ENCODE data around the gene SUMO2. TPM values are rescaled to one million over a fixed set of nuclear protein-coding genes. Genes with fewer than 3 reads are reported as not detected.
"Not testable (repeated sequence)": the region's sequence is repeated elsewhere in the genome, so short reads cannot be mapped to it uniquely, and the experiment has no call there.

SUMO2 gene
- total RNA-seq, 4 donors from 2014 or later, result 61.9 to 100 (median 82.1) TPM

- intact Hi-C loops (cut with DNase I), result no loop called here
- DNase-seq, result no peak
- no peak overlapping the region for H3K4me3 ChIP-seq (replicated peaks in 1 of 3)
- H3K27me3 ChIP-seq, result no peaks in the 10 kb centered on the region
- no peaks in the 10 kb centered on the region for H3K4me1 ChIP-seq
- H3K36me3 ChIP-seq, result peaks cover 12 to 15% of the 10 kb centered on the region in 2 donors
- no peak overlapping the region for H3K27ac ChIP-seq
- TF ChIP-seq CTCF (IDR thresholded peaks at IDR 0.05), result no peak
- TF ChIP-seq POLR2A (IDR thresholded peaks at IDR 0.05), result no peak
- 81 to 83% methylated on average over 5 of the region's 5 CpGs for WGBS, 2 donors
- H3K9me3 ChIP-seq, result no peaks in the 10 kb centered on the region
Measured at GRCh38 chr17:75163074-75163473, 19.7 kb downstream of the SUMO2 start.

DNA sequence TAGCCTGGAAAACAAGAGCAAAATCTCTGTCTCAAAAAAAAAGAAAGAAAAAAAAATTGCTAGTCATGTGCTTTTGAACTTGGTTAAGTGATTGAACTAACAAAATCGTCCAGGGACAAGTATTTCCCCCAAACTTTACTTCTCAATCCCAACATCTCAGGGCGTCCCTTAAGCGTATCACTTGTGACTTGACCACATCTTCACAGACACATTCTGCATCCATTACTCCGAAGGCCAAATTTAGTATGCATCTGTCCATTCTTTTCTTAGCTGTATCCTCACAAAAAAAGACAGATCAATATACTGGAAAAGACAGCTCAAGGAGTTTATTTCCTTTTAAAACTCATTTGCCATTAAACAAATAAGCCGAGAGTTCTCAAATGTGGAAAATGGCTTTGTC lies 22.5 kb downstream of the SUMO2 start:
- WGBS, 2 donors, result 90 to 93% methylated on average over 5 of the region's 5 CpGs
- DNase-seq, result no peak
- TF ChIP-seq CTCF (IDR thresholded peaks at IDR 0.05) (no peak), POLR2A (IDR thresholded peaks at IDR 0.05) (no peak)
- Histone ChIP-seq H3K9me3 (no peaks in the 10 kb centered on the region), H3K27me3 (no peaks in the 10 kb centered on the region), H3K27ac (no peak overlapping the region), H3K36me3 (no peaks in the 10 kb centered on the region), H3K4me1 (no peaks in the 10 kb centered on the region), H3K4me3 (replicated peaks in 1 of 3) (no peak overlapping the region)
- intact Hi-C loops (cut with DNase I), result no loop called here

DNA sequence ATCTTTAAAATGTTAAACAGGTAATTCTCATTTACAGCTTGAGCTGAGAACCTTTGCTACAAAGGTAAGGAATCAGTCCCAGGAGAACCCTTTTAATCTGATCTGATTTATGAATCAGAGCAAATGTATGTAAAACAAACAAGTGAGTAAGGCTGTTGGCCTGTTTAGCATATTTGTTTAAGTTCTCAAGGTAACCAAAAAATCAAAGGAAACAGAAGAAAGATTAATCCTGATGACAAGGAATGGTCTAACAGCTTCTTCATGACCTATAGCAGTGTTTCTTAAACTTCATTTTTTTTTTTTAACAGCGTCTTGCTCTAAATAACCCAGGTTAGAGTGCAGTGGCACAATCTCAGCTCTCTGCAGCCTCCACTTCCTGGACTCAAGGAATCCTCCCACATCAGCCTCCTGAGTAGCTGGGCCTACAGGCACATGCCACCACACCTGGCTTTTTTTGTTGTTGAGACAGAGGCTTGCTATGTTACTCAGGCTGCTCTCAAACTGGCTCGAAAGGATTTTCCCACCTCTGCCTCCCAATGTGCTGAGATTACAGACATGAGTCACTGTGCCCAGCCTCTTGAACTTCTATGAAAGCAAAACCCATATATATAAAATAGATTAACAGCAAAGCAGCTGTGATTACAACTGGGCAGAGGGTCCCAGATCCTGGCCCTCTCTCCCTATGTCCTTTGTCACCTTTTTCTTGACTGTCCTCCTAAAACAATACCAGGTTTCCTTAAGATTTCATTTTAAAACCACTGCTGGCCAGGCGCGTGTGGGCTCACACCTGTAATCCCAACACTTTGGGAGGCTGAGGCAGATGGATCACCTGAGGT lies 23.3 kb downstream of the SUMO2 start:
- DNase-seq, result no peak
- TF ChIP-seq POLR2A (IDR thresholded peaks at IDR 0.05) (no peak), CTCF (IDR thresholded peaks at IDR 0.05) (no peak)
- H3K4me1 ChIP-seq, result peaks cover 0 to 3% of the 10 kb centered on the region in 2 donors
- intact Hi-C loops (cut with DNase I), result no loop called here
- no peaks in the 10 kb centered on the region for H3K36me3 ChIP-seq
- no peaks in the 10 kb centered on the region for H3K27me3 ChIP-seq
- H3K9me3 ChIP-seq, result no peaks in the 10 kb centered on the region
- no peak overlapping the region for H3K27ac ChIP-seq
- 96 to 98% methylated on average over 4 of the region's 4 CpGs for WGBS, 2 donors
- no peak overlapping the region for H3K4me3 ChIP-seq (replicated peaks in 1 of 3)

DNA sequence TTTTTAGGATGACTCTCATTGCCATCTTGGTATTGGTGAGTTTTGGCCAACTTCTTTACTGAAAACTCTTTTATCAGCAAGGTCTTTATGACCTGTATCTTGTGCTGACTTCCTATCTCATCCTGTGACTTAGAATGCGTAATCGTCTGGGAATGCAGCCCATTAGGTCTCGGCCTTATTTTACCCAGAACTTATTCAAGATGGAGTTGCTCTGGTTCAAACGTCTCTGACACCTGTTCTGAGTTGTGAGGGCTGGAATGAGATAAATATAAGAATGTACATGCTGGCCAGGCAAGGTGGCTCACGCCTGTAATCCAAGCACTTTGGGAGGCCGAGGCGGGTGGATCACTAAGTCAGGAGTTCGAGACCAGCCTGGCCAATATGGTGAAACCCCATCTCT lies 24.3 kb downstream of the SUMO2 start:
- H3K9me3 ChIP-seq; H3K4me3 ChIP-seq (replicated peaks in 1 of 3); DNase-seq; H3K36me3 ChIP-seq; H3K4me1 ChIP-seq; H3K27ac ChIP-seq; intact Hi-C loops (cut with DNase I); H3K27me3 ChIP-seq: not testable (repeated sequence)
- WGBS, 2 donors, result 93 to 97% methylated on average over 8 of the region's 8 CpGs

DNA sequence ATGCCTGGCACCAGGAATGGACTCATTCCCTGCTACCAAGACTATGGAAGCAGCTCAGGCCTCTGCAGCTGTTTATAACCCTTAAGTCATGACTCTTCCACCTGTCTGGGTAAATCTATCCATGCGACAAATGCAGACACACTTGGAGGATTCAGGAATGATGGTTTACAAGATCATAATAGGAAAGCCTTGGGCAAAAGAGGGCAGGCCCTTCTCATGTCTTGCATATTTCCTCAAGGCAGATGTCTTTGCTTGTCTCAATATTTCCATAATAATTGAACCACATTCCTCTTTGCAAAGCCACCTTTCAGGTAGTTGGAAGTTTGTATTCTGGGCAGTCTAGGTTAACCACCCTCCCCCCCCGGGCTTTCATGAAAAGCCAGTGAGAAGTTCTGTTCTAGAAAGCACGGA lies 27.6 kb downstream of the SUMO2 start:
- H3K27ac ChIP-seq, result no peak overlapping the region

More for the DNA sequence above, 27.6 kb downstream of the SUMO2 start:
- Histone ChIP-seq H3K27me3 (no peaks in the 10 kb centered on the region), H3K9me3 (no peaks in the 10 kb centered on the region), H3K4me1 (peaks cover 10 to 12% of the 10 kb centered on the region in 2 donors), H3K4me3 (replicated peaks in 1 of 3) (no peak overlapping the region), H3K36me3 (no peaks in the 10 kb centered on the region)
- intact Hi-C loops (cut with DNase I), result no loop called here
- TF ChIP-seq POLR2A (IDR thresholded peaks at IDR 0.05), result no peak
- no peak for TF ChIP-seq CTCF (IDR thresholded peaks at IDR 0.05)
- 93 to 94% methylated on average over 3 of the region's 3 CpGs for WGBS, 2 donors
- DNase-seq, result no peak
